PC-9 (cell line): Measurements from ENCODE around the gene SARNP. TPM values are rescaled to one million over a fixed set of nuclear protein-coding genes. Genes with fewer than 3 reads are reported as not detected.

Source experiments
- BruUV-seq: library from RNA; stranded (reverse); fragments of 400-500 nt; replicated peaks from 2 replicates; lab custom pipeline; 2021; lab: Mats Ljungman, UMichigan
- CTCF ChIA-PET: fragments of 300-600 bp; sonication (Branson Sonifier 250); formaldehyde crosslinking; loops from one replicate; lab custom pipeline; 2022; ENCODE audit warnings: antibody characterized with exemption; lab: Charles Lee
- POLR2A ChIA-PET: fragments of 300-600 bp; sonication (Branson Sonifier 250); formaldehyde crosslinking; loops from one replicate; lab custom pipeline; 2022; ENCODE audit warnings: antibody characterized with exemption; ENCODE audit not compliant: unreplicated experiment; lab: Charles Lee
- DNase-seq, 2 experiments: peaks; one replicate each; pipeline versions ENCODE4 v3.0.0 to v3.0.0-alpha.2; 2015 to 2022; ENCODE audit warnings: mixed read lengths in 1 of 2
- H2AFZ ChIP-seq: fragments of 200-600 bp; sonication (generic); 2 replicates; pipeline ENCODE4 v1.8.1; 2017; ENCODE audit warnings: antibody characterized with exemption
- H3F3A ChIP-seq: fragments of 200-600 bp; sonication (generic); 2 replicates; pipeline ENCODE4 v1.8.1; 2017; ENCODE audit warnings: antibody characterized with exemption, mild to moderate bottlenecking, low read depth; ENCODE audit not compliant: insufficient read depth
- H3K27ac ChIP-seq: fragments of 200-600 bp; sonication (generic); 2 replicates; pipeline ENCODE4 v1.6.1; 2016; ENCODE audit warnings: mixed run types
- H3K27me3 ChIP-seq: fragments of 200-600 bp; sonication (generic); 2 replicates; pipeline ENCODE4 v1.6.1; 2016; ENCODE audit warnings: low read depth, mixed run types; ENCODE audit not compliant: insufficient read depth
- H3K36me3 ChIP-seq: fragments of 200-600 bp; sonication (generic); 2 replicates; pipeline ENCODE4 v1.6.1; 2016; ENCODE audit warnings: low read depth, mixed run types
- H3K4me1 ChIP-seq: fragments of 200-600 bp; sonication (generic); replicated peaks from 2 replicates; pipeline ENCODE4 v1.6.1; 2016; ENCODE audit warnings: mixed run types; ENCODE audit not compliant: insufficient read depth
- H3K4me2 ChIP-seq: fragments of 200-600 bp; sonication (generic); 2 replicates; pipeline ENCODE4 v1.6.1; 2017; ENCODE audit warnings: mixed run types
- H3K4me3 ChIP-seq: fragments of 200-600 bp; sonication (generic); 2 replicates; pipeline ENCODE4 v1.6.1; 2016; ENCODE audit warnings: mixed run types
- H3K79me2 ChIP-seq: fragments of 200-600 bp; sonication (generic); 2 replicates; pipeline ENCODE4 v1.6.1; 2017; ENCODE audit warnings: low read depth, mixed run types
- H3K9me2 ChIP-seq: fragments of 200-600 bp; sonication (generic); 2 replicates; pipeline ENCODE4 v1.8.1; 2017; ENCODE audit warnings: mild to moderate bottlenecking; ENCODE audit not compliant: insufficient read depth
- H3K9me3 ChIP-seq: fragments of 200-600 bp; sonication (generic); 2 replicates; pipeline ENCODE4 v1.8.1; 2016; ENCODE audit warnings: low read depth; ENCODE audit not compliant: insufficient read depth
- H4K20me1 ChIP-seq: fragments of 200-600 bp; sonication (generic); 2 replicates; pipeline ENCODE4 v1.8.1; 2017; ENCODE audit not compliant: insufficient read depth
- EZH2 ChIP-seq: fragments of 200-600 bp; sonication (generic); IDR thresholded peaks from 2 replicates; pipeline ENCODE4 v1.8.0; 2017; ENCODE audit warnings: antibody characterized with exemption, low read depth
- intact Hi-C: fragments of 100-400 bp; cut with micrococcal nuclease; formaldehyde crosslinking; loops from one replicate; pipeline ENCODE4 v1.10.0; 2022; ENCODE audit not compliant: unreplicated experiment
- total RNA-seq: library from RNA; stranded (reverse); gene quantifications from 2 replicates; pipeline ENCODE4 v1.2.3, GENCODE V29; 2021
- TF ChIP-seq, protein P1 (sequence below): fragments of 200-600 bp; sonication (generic); conservative IDR thresholded peaks from 2 replicates; pipeline ENCODE4 v1.6.1; 2017; ENCODE audit warnings: mixed run types, antibody characterized with exemption, mild to moderate bottlenecking, moderate library complexity

The SARNP gene
- total RNA-seq, 1 experiment from 2014 or later: 74.8 TPM

DNA sequence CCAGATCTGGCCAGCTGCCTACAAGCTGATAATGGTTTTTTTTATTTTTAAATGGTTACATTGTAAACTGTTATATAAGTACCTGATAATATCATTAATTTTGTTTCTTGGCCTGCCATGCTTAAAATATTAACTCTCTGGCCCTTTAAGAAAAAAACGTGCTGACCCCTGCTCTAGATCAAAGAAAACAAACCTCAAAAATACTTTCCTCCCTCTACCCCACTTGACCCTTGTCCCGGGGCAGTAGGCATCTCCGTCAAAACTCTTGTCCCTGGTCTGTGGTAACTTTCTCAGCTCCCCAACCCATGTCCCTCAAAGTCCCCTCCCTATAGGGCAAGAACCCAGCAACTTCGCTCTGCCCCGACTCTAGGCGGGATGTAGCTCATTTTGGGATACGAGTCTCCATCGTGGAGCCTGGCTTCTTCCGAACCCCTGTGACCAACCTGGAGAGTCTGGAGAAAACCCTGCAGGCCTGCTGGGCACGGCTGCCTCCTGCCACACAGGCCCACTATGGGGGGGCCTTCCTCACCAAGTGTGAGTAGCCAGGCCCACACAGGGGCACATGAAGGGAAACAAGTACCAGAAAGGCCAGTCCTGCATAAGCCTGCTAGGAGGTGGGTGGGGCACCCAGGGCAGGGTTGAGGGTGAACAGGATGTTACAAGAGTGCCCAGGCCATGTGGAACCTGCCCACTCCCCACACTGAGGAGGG lies 93.9 kb downstream of the SARNP start:
- peak in 1 of 2 experiments; percentile 15 for DNase-seq
- no peaks in the 10 kb centered on the region for H3K9me2 ChIP-seq
- peaks cover 43% of the 10 kb centered on the region for H3K4me1 ChIP-seq
- H4K20me1 ChIP-seq: peaks cover 34% of the 10 kb centered on the region
- no peak overlapping the region for H3K4me3 ChIP-seq
- no peak overlapping the region for H2AFZ ChIP-seq
- H3K79me2 ChIP-seq: peaks cover 21% of the 10 kb centered on the region
- peaks cover 11% of the 10 kb centered on the region; the same call in 1 of the 2 replicates for H3K36me3 ChIP-seq
- intact Hi-C loops: loop anchor here (10.0 kb wide), 1 partner anchor 729 kb away; no protein-coding TSS in a partner anchor
- H3K9me3 ChIP-seq: no peaks in the 10 kb centered on the region
- no peaks in the 10 kb centered on the region for H3K27me3 ChIP-seq
- no peak for TF ChIP-seq EZH2
- TF ChIP-seq, protein P1, sequence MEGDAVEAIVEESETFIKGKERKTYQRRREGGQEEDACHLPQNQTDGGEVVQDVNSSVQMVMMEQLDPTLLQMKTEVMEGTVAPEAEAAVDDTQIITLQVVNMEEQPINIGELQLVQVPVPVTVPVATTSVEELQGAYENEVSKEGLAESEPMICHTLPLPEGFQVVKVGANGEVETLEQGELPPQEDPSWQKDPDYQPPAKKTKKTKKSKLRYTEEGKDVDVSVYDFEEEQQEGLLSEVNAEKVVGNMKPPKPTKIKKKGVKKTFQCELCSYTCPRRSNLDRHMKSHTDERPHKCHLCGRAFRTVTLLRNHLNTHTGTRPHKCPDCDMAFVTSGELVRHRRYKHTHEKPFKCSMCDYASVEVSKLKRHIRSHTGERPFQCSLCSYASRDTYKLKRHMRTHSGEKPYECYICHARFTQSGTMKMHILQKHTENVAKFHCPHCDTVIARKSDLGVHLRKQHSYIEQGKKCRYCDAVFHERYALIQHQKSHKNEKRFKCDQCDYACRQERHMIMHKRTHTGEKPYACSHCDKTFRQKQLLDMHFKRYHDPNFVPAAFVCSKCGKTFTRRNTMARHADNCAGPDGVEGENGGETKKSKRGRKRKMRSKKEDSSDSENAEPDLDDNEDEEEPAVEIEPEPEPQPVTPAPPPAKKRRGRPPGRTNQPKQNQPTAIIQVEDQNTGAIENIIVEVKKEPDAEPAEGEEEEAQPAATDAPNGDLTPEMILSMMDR: no peak
- BruUV-seq: no TSS peak
- CTCF ChIA-PET: interaction anchor here (0.6 kb wide), 2 partner anchors 77 to 320 kb away, joined by 3 read pairs; no protein-coding TSS in a partner anchor
- POLR2A ChIA-PET: interaction anchor here (0.5 kb wide), 1 partner anchor 368 kb away, joined by 17 read pairs; no protein-coding TSS in a partner anchor
- peaks cover 57% of the 10 kb centered on the region for H3F3A ChIP-seq
- H3K4me2 ChIP-seq: no peak overlapping the region
- H3K27ac ChIP-seq: no peak overlapping the region

DNA sequence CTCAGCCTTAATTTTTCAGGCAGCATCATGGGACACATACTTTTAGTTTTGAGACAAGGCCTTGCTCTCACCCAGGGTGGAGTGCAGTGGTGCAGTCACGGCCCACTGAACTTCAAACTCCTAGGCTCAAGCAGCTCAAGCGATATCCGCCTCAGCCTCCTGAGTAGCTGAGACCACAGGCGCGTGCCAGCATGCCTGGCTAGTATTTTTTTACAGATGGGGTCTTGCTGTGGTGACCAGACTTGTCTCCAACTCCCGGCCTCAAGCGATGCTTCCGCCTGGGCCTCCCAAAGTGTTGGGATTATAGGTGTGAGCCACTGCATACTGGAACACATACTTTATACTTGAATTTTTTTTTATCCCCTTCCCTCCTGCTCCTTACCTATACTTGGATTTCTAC lies 94.6 kb downstream of the SARNP start:
- no peak overlapping the region for H2AFZ ChIP-seq
- POLR2A ChIA-PET: interaction anchor here (0.5 to 0.6 kb wide), 2 partner anchors 19 to 369 kb away, joined by 3 to 17 read pairs; no protein-coding TSS in a partner anchor
- H3K27ac ChIP-seq: no peak overlapping the region
- intact Hi-C loops: loop anchor here (10.0 kb wide), 1 partner anchor 728 kb away; no protein-coding TSS in a partner anchor
- no peak overlapping the region for H3K4me2 ChIP-seq
- peaks cover 17% of the 10 kb centered on the region for H3K79me2 ChIP-seq
- peaks cover 43% of the 10 kb centered on the region for H3K4me1 ChIP-seq
- BruUV-seq: no TSS peak
- TF ChIP-seq EZH2: no peak
- TF ChIP-seq, protein P1: no peak
- DNase-seq: peak in 1 of 2 experiments; percentile 19
- no peak overlapping the region for H3K4me3 ChIP-seq
- H3K9me3 ChIP-seq: no peaks in the 10 kb centered on the region
- H3K9me2 ChIP-seq: no peaks in the 10 kb centered on the region
- H3F3A ChIP-seq: peaks cover 55% of the 10 kb centered on the region
- peaks cover 11% of the 10 kb centered on the region; the same call in 1 of the 2 replicates for H3K36me3 ChIP-seq
- no peaks in the 10 kb centered on the region for H3K27me3 ChIP-seq
- CTCF ChIA-PET: interaction anchor here (0.6 to 0.7 kb wide), 2 partner anchors 76 to 274 kb away, joined by 3 to 6 read pairs; partner anchors contain the start of gene SUOX
- peaks cover 34% of the 10 kb centered on the region for H4K20me1 ChIP-seq

DNA sequence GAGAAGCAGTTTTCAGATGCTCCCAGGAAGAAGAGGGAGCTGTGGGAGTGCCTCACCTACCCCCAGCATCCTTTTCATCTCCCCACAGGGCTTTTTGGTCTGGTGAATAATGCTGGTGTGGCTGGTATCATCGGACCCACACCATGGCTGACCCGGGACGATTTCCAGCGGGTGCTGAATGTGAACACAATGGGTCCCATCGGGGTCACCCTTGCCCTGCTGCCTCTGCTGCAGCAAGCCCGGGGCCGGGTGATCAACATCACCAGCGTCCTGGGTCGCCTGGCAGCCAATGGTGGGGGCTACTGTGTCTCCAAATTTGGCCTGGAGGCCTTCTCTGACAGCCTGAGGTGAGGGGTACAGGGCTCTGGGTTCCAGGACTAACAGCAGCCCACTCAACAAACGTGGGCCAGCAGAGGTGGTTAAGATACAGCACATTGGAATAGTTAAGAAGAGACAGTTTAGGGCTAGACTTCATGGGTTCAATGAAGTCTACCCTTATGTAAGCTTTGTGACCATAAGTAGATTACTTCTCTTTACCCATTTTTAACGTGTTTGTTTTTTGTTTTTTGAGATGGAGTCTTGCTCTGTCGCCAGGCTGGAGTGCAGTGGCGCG lies 95.8 kb downstream of the SARNP start:
- ChIA-PET POLR2A (no interaction called here), CTCF (interaction anchor here (0.7 to 2.1 kb wide), 4 partner anchors 8 to 533 kb away, joined by 3 to 13 read pairs (median 4); no protein-coding TSS in a partner anchor)
- Histone ChIP-seq H3K27me3 (no peaks in the 10 kb centered on the region), H3K4me1 (peaks cover 47% of the 10 kb centered on the region), H3K27ac (no peak overlapping the region), H3F3A (peaks cover 50% of the 10 kb centered on the region), H3K4me2 (peak overlapping the region; percentile 34), H3K9me2 (no peaks in the 10 kb centered on the region), H3K79me2 (peaks cover 9% of the 10 kb centered on the region), H3K4me3 (no peak overlapping the region), H3K36me3 (peaks cover 11% of the 10 kb centered on the region; the same call in 1 of the 2 replicates), H3K9me3 (no peaks in the 10 kb centered on the region), H2AFZ (no peak overlapping the region), H4K20me1 (peaks cover 24% of the 10 kb centered on the region)
- no peak for DNase-seq
- TF ChIP-seq, protein P1: no peak
- TF ChIP-seq EZH2: no peak
- intact Hi-C loops: loop anchor here (1.0 to 10.0 kb wide), 3 partner anchors 40 to 727 kb away; a partner anchor contains a TSS
- BruUV-seq: no TSS peak
